Neural cell (in vitro differentiated cells): ENCODE data around the gene PPP1R12B.

Experiments used
- EP300 ChIP-seq: fragments of 450-650 bp; conservative IDR thresholded peaks from 2 replicates; pipeline ENCODE4 v1.6.1; 2014; ENCODE audit warnings: antibody characterized with exemption, mild to moderate bottlenecking, moderate library complexity; ENCODE audit not compliant: poor library complexity, severe bottlenecking
- EZH2 ChIP-seq: fragments of 200-600, 300-800 bp; shearing (Covaris generic), sonication (generic); IDR thresholded peaks from 2 replicates; pipeline ENCODE4 v1.6.1; 2014; ENCODE audit warnings: antibody characterized with exemption, low read length, borderline replicate concordance, mild to moderate bottlenecking; ENCODE audit not compliant: insufficient read depth, poor library complexity, severe bottlenecking
- TF ChIP-seq, protein P1 (sequence below): fragments of 450-650 bp; IDR thresholded peaks from 2 replicates; pipeline ENCODE4 v1.5.1; 2014; ENCODE audit warnings: antibody characterized with exemption, mild to moderate bottlenecking, moderate library complexity; ENCODE audit not compliant: poor library complexity, severe bottlenecking

GRCh38 chr1:202638019-202638700 is 289.7 kb downstream of the PPP1R12B start:
- TF ChIP-seq, protein P1, sequence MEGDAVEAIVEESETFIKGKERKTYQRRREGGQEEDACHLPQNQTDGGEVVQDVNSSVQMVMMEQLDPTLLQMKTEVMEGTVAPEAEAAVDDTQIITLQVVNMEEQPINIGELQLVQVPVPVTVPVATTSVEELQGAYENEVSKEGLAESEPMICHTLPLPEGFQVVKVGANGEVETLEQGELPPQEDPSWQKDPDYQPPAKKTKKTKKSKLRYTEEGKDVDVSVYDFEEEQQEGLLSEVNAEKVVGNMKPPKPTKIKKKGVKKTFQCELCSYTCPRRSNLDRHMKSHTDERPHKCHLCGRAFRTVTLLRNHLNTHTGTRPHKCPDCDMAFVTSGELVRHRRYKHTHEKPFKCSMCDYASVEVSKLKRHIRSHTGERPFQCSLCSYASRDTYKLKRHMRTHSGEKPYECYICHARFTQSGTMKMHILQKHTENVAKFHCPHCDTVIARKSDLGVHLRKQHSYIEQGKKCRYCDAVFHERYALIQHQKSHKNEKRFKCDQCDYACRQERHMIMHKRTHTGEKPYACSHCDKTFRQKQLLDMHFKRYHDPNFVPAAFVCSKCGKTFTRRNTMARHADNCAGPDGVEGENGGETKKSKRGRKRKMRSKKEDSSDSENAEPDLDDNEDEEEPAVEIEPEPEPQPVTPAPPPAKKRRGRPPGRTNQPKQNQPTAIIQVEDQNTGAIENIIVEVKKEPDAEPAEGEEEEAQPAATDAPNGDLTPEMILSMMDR: no peak
- TF ChIP-seq EZH2 (no peak), EP300 (no peak)
